KMS-11 (cell line): ENCODE measurements around the gene JMJD6.
"Not testable (repeated sequence)": the region's sequence is repeated elsewhere in the genome, so short reads cannot be mapped to it uniquely, and the experiment has no call there.

Experiments used
- H2AFZ ChIP-seq: fragments of 200-600 bp; sonication (generic); 2 replicates; pipeline ENCODE4 v1.6.1; 2016; ENCODE audit warnings: antibody characterized with exemption, mixed run types, low read depth
- H3K27ac ChIP-seq: fragments of 200-600 bp; sonication (generic); 2 replicates; pipeline ENCODE4 v1.6.1; 2016; ENCODE audit warnings: mild to moderate bottlenecking, mixed run types
- H3K27me3 ChIP-seq: fragments of 200-600 bp; sonication (generic); 2 replicates; pipeline ENCODE4 v1.6.1; 2017; ENCODE audit warnings: mild to moderate bottlenecking, low read depth, mixed run types, moderate library complexity; ENCODE audit not compliant: insufficient read depth
- H3K36me3 ChIP-seq: fragments of 200-600 bp; sonication (generic); 2 replicates; pipeline ENCODE4 v1.6.1; 2017; ENCODE audit warnings: mild to moderate bottlenecking, mixed run types; ENCODE audit not compliant: insufficient read depth
- H3K4me1 ChIP-seq: fragments of 200-600 bp; sonication (generic); 2 replicates; pipeline ENCODE4 v1.6.1; 2016; ENCODE audit warnings: mild to moderate bottlenecking, low read depth, mixed run types; ENCODE audit not compliant: poor library complexity, severe bottlenecking
- H3K4me2 ChIP-seq: fragments of 200-600 bp; sonication (generic); 2 replicates; pipeline ENCODE4 v1.7.0; 2016; ENCODE audit warnings: mild to moderate bottlenecking, mixed run types
- H3K4me3 ChIP-seq: fragments of 200-600 bp; sonication (generic); IDR thresholded peaks from 2 replicates; pipeline ENCODE4 v1.6.1; 2017; ENCODE audit warnings: low read depth, low read length, mixed read lengths; ENCODE audit not compliant: insufficient read depth
- H3K79me2 ChIP-seq: fragments of 200-600 bp; sonication (generic); 2 replicates; pipeline ENCODE4 v1.6.1; 2016; ENCODE audit warnings: low read depth, mixed run types; ENCODE audit not compliant: insufficient read depth
- H3K9ac ChIP-seq: fragments of 200-600 bp; sonication (generic); 2 replicates; pipeline ENCODE4 v1.6.1; 2016; ENCODE audit warnings: mild to moderate bottlenecking, mixed run types
- H4K20me1 ChIP-seq: fragments of 200-600 bp; sonication (generic); 2 replicates; pipeline ENCODE4 v1.6.1; 2016; ENCODE audit warnings: mild to moderate bottlenecking, mixed run types; ENCODE audit not compliant: insufficient read depth
- TF ChIP-seq, protein P1 (sequence below): fragments of 200-600 bp; sonication (generic); conservative IDR thresholded peaks from 2 replicates; pipeline ENCODE4 v1.6.1; 2017; ENCODE audit warnings: low read depth, mild to moderate bottlenecking, antibody characterized with exemption, low read length, moderate library complexity, mixed read lengths

The JMJD6 gene

DNA sequence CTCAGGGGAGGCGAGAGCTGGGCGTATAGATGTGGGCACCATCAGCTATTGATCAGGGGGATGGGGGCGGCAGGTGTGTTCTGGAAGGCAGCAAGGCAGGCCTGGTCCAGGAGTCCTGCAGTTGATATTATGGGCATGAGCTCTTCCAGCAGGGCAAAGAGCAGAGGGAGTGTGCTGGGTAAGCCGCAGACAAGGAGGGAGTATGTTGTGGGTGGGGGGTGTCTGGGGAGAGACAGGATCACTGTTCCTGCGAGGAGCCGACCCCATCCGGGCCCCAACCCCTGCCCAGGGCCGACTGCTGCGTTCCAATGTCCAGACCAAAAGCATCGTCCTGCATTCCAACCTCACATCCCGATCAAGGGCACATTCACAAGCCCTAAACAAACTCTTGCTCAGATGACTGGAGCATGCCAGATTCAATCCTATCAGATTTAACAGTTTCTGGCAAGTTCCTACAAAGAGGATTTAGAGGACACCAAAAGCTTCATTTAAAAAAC is 24.9 kb downstream of the JMJD6 start:
- no peaks in the 10 kb centered on the region for H4K20me1 ChIP-seq
- no peak overlapping the region for H3K4me2 ChIP-seq
- H3K4me1 ChIP-seq: no peaks in the 10 kb centered on the region
- H3K36me3 ChIP-seq: no peaks in the 10 kb centered on the region
- H3K27ac ChIP-seq: no peak overlapping the region
- H3K27me3 ChIP-seq: no peaks in the 10 kb centered on the region
- H2AFZ ChIP-seq: no peak overlapping the region
- H3K9ac ChIP-seq: no peak overlapping the region
- TF ChIP-seq, protein P1, sequence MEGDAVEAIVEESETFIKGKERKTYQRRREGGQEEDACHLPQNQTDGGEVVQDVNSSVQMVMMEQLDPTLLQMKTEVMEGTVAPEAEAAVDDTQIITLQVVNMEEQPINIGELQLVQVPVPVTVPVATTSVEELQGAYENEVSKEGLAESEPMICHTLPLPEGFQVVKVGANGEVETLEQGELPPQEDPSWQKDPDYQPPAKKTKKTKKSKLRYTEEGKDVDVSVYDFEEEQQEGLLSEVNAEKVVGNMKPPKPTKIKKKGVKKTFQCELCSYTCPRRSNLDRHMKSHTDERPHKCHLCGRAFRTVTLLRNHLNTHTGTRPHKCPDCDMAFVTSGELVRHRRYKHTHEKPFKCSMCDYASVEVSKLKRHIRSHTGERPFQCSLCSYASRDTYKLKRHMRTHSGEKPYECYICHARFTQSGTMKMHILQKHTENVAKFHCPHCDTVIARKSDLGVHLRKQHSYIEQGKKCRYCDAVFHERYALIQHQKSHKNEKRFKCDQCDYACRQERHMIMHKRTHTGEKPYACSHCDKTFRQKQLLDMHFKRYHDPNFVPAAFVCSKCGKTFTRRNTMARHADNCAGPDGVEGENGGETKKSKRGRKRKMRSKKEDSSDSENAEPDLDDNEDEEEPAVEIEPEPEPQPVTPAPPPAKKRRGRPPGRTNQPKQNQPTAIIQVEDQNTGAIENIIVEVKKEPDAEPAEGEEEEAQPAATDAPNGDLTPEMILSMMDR: no peak
- H3K4me3 ChIP-seq: no peak overlapping the region
- H3K79me2 ChIP-seq: no peaks in the 10 kb centered on the region

DNA sequence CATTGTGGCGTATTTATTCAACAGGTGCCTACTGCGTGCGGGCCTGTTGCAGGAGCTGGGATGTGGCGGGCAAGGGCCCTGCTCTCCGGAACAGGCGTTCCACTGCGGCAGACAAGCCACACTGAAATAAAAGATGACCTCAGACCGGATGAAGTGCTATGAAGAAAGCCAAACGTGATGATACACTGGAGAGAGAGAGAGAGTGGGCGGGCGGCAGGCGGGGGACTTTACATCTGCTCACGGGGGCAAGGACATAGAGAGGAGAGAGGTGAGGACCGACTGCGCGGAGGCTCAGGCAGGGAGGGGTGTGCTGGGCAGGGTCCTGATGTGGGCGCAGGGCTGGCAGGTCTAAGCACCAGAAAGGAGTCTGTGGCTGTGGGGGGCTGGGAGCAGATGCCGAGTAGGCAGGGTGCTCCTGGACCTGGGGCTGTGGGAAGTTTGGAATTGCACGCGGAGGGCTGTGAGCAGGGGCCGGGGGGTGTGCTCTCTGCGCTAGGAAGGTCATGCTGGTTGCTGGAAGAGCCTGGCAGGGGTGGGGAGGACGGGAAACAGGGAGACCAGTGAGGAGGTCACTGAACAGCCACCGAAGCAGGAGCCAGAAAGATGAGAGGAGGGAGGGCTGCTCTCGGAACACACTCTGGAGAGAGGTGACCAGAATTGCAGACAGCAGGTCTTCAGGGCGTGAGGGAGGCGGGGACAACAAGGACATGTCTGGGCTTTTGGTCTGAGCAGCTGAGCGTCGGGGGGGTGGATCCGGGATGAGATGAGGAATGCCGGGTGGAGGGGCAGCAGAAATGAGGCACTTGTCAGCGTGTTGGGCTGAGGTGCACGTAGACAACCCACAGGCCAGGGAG is 25.6 kb downstream of the JMJD6 start:
- Histone ChIP-seq H4K20me1 (no peaks in the 10 kb centered on the region), H3K4me2 (no peak overlapping the region), H3K4me3 (no peak overlapping the region), H2AFZ (no peak overlapping the region), H3K27ac (no peak overlapping the region), H3K27me3 (no peaks in the 10 kb centered on the region), H3K36me3 (no peaks in the 10 kb centered on the region), H3K79me2 (no peaks in the 10 kb centered on the region), H3K4me1 (peaks cover 6% of the 10 kb centered on the region), H3K9ac (no peak overlapping the region)
- TF ChIP-seq, protein P1: no peak

DNA sequence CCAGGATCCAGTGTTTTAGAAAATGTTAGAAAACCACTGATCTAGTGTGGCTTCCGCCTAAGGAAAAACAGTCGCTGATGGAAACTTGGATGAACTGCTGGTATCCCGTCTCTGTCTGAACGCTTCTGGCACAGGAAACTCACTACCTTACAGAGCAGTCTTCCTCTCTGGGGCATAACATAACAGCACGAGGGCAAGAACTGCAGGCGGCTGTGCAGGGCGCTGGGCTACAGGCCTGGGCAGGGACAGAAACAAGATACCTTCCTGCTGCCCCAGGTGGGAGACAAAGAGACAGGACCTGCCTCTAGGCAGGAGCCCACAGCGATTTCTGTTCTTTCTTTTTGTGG is 26.2 kb downstream of the JMJD6 start:
- Histone ChIP-seq H3K4me2 (no peak overlapping the region), H3K36me3 (no peaks in the 10 kb centered on the region), H3K4me1 (peaks cover 12% of the 10 kb centered on the region), H3K27ac (no peak overlapping the region), H3K79me2 (no peaks in the 10 kb centered on the region), H3K27me3 (no peaks in the 10 kb centered on the region), H3K4me3 (no peak overlapping the region), H3K9ac (no peak overlapping the region), H2AFZ (no peak overlapping the region), H4K20me1 (no peaks in the 10 kb centered on the region)
- TF ChIP-seq, protein P1: no peak

DNA sequence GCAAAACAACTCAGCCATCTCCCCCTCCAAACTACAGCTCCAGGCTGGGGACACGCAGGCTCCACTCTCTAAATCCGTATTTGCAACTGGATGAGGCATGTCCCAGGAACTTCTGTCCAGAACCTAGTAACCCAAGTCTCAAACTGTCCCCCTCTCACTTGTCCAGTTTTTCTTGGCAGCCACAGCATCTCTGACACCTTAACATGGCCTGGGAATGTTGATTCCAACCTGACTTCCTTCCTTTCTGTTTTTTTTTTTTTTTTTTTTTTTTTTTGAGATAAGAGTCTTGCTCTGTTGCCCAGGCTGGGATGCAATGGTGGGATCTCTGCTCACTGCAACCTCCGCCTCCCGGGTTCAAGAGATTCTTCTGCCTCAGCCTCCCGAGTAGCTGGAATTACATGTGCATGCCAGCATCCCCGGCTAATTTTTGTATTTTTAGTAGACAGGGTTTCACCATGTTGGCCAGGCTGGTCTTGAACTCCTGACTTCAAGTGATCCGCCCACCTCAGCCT is 27.9 kb downstream of the JMJD6 start:
- H3K79me2 ChIP-seq, H3K9ac ChIP-seq, H3K4me3 ChIP-seq, H3K27ac ChIP-seq, H3K27me3 ChIP-seq, H3K4me2 ChIP-seq, H2AFZ ChIP-seq, H4K20me1 ChIP-seq, H3K36me3 ChIP-seq: not testable (repeated sequence)
- H3K4me1 ChIP-seq: peaks cover 24% of the 10 kb centered on the region
